GM12874 (cell line): ENCODE results near the gene ICAM2.

Experiments
- CTCF ChIP-seq: IDR thresholded peaks from 2 replicates; pipeline ENCODE4 v1.5.1; 2011; ENCODE audit warnings: low read depth, mild to moderate bottlenecking, control low read depth, low read length, moderate library complexity; ENCODE audit not compliant: insufficient read depth

ICAM2 gene

GRCh38 chr17:64022611-64023063, 2.2 kb upstream of the ICAM2 start:
- no peak for TF ChIP-seq CTCF

DNA sequence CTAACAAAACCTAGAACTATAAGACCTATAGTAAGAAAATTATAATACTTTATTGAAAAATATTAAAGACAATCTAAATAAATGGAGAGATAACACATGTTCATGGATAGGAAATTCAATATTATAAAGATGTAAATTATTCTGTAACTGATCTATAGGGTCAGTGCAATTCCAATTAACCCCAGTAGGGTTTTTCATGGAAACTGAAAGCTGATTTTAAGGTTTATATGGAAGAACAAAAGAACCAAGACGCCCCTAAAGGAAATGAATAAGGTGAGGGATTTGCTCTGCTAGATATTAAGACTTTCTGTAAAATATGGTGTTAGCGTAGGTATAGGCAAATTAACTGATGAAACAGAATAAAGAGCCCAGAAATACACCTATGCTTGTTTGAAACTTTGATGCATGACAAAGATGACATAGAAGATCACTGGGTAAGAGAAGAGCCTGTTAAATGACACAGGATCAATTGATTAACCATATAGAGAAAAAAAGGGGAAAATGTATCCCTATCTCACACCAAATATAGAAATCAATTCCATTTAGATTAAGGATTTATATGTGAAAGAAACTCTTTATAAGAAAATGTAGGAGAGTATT, 3.0 kb downstream of the ICAM2 start:
- TF ChIP-seq CTCF = peak; percentile 22; the same call in 1 of the 2 replicates

DNA sequence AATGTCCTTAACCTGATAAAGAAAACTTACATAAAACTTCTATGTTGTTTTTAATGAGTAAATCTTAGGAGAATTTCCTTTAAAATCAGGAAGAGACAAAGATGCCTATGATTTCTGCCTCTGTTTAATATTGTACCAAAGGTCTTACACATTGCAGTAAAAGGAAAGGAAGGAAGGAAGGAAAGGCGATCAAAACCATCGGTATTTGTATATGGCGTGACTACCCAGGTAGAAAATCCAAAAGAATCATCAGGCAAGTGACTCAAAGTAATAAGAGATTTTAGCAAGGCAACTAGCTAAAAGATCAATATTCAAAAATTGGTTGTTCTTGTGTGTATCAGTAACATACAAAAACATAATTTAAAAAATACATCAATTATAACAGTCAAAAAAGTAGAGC, 3.5 kb downstream of the ICAM2 start:
- TF ChIP-seq CTCF = no peak

GRCh38 chr17:64016231-64016784, 4.1 kb downstream of the ICAM2 start:
- TF ChIP-seq CTCF = peak; percentile 25; the same call in 1 of the 2 replicates

DNA sequence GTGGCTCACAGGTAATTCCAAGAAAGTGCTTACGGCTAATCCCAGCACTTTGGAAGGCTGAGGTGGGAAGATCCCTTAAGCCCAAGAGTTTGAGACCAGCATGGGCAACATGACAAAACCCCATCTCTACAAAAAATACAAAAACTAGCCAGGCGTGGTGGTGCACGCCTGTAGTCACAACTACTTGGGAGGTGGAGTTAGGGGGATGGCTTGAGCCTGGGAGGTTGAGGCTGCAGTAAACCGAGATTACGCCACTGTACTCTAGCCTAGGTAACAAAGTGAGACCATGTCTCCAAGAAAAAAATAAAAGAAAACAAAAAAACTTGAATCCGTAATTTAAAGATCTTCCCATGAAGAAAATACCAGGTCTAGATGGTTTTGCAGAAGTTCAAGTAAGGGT, 5.0 kb downstream of the ICAM2 start:
- TF ChIP-seq CTCF = no peak

DNA sequence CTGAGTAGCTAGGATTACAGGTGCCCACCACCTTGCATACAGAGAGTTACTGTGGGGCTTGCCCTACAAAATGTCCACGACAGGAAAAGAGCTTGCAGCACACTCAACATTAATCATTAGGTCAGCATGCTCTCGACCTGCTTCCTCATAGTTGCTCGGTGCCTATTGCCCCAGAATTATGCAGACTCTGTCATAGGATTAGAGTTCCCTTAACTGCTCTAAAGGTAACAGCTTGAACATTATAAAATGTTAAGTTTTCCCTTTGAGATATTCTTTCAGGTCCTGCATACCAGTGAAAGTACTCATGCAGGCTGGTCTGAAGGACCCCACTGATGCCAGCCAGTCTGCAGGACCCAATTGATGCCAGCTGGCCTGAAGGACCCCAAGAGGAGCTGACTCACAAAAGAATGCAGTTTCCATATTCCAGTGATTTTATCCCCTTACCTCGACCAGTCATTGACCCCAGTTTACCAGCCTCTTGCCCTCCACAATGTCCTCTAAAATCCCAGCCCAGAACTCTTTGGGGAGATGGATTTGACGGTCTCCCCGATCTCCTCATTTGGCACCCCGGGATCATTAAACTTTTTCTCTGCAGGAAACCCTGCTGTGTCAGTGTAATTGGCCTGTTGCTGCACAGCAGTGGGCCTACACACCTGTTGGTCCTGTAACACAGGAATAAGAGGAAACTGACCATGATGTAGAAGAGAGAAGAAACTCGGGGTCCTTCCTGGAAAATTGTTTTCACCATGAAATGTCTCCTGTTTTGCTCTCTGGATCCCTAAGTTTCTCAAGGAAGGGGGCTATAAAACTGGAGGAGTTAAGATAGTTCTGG, 10.6 kb downstream of the ICAM2 start:
- no peak for TF ChIP-seq CTCF

GRCh38 chr17:64008830-64009229, 11.6 kb downstream of the ICAM2 start:
- TF ChIP-seq CTCF = no peak
